PC-9 (cell line): Measurements from ENCODE around the gene MCM7. TPM values are rescaled to one million over a fixed set of nuclear protein-coding genes. Genes with fewer than 3 reads are reported as not detected.
"Not testable (repeated sequence)": the region's sequence is repeated elsewhere in the genome, so short reads cannot be mapped to it uniquely, and the experiment has no call there.

Experiments used
- BruUV-seq: library from RNA; stranded (reverse); fragments of 400-500 nt; replicated peaks from 2 replicates; lab custom pipeline; 2021; lab: Mats Ljungman, UMichigan
- CTCF ChIA-PET: fragments of 300-600 bp; sonication (Branson Sonifier 250); formaldehyde crosslinking; loops from one replicate; lab custom pipeline; 2022; ENCODE audit warnings: antibody characterized with exemption; lab: Charles Lee
- POLR2A ChIA-PET: fragments of 300-600 bp; sonication (Branson Sonifier 250); formaldehyde crosslinking; loops from one replicate; lab custom pipeline; 2022; ENCODE audit warnings: antibody characterized with exemption; ENCODE audit not compliant: unreplicated experiment; lab: Charles Lee
- DNase-seq, 2 experiments: peaks; one replicate each; pipeline versions ENCODE4 v3.0.0 to v3.0.0-alpha.2; 2015 to 2022; ENCODE audit warnings: mixed read lengths in 1 of 2
- H2AFZ ChIP-seq: fragments of 200-600 bp; sonication (generic); 2 replicates; pipeline ENCODE4 v1.8.1; 2017; ENCODE audit warnings: antibody characterized with exemption
- H3F3A ChIP-seq: fragments of 200-600 bp; sonication (generic); 2 replicates; pipeline ENCODE4 v1.8.1; 2017; ENCODE audit warnings: antibody characterized with exemption, mild to moderate bottlenecking, low read depth; ENCODE audit not compliant: insufficient read depth
- H3K27ac ChIP-seq: fragments of 200-600 bp; sonication (generic); 2 replicates; pipeline ENCODE4 v1.6.1; 2016; ENCODE audit warnings: mixed run types
- H3K27me3 ChIP-seq: fragments of 200-600 bp; sonication (generic); 2 replicates; pipeline ENCODE4 v1.6.1; 2016; ENCODE audit warnings: low read depth, mixed run types; ENCODE audit not compliant: insufficient read depth
- H3K36me3 ChIP-seq: fragments of 200-600 bp; sonication (generic); 2 replicates; pipeline ENCODE4 v1.6.1; 2016; ENCODE audit warnings: low read depth, mixed run types
- H3K4me1 ChIP-seq: fragments of 200-600 bp; sonication (generic); replicated peaks from 2 replicates; pipeline ENCODE4 v1.6.1; 2016; ENCODE audit warnings: mixed run types; ENCODE audit not compliant: insufficient read depth
- H3K4me2 ChIP-seq: fragments of 200-600 bp; sonication (generic); 2 replicates; pipeline ENCODE4 v1.6.1; 2017; ENCODE audit warnings: mixed run types
- H3K4me3 ChIP-seq: fragments of 200-600 bp; sonication (generic); 2 replicates; pipeline ENCODE4 v1.6.1; 2016; ENCODE audit warnings: mixed run types
- H3K79me2 ChIP-seq: fragments of 200-600 bp; sonication (generic); 2 replicates; pipeline ENCODE4 v1.6.1; 2017; ENCODE audit warnings: low read depth, mixed run types
- H3K9me2 ChIP-seq: fragments of 200-600 bp; sonication (generic); 2 replicates; pipeline ENCODE4 v1.8.1; 2017; ENCODE audit warnings: mild to moderate bottlenecking; ENCODE audit not compliant: insufficient read depth
- H3K9me3 ChIP-seq: fragments of 200-600 bp; sonication (generic); 2 replicates; pipeline ENCODE4 v1.8.1; 2016; ENCODE audit warnings: low read depth; ENCODE audit not compliant: insufficient read depth
- H4K20me1 ChIP-seq: fragments of 200-600 bp; sonication (generic); 2 replicates; pipeline ENCODE4 v1.8.1; 2017; ENCODE audit not compliant: insufficient read depth
- EZH2 ChIP-seq: fragments of 200-600 bp; sonication (generic); IDR thresholded peaks from 2 replicates; pipeline ENCODE4 v1.8.0; 2017; ENCODE audit warnings: antibody characterized with exemption, low read depth
- intact Hi-C: fragments of 100-400 bp; cut with micrococcal nuclease; formaldehyde crosslinking; loops from one replicate; pipeline ENCODE4 v1.10.0; 2022; ENCODE audit not compliant: unreplicated experiment
- total RNA-seq: library from RNA; stranded (reverse); gene quantifications from 2 replicates; pipeline ENCODE4 v1.2.3, GENCODE V29; 2021
- TF ChIP-seq, protein P1 (sequence below): fragments of 200-600 bp; sonication (generic); conservative IDR thresholded peaks from 2 replicates; pipeline ENCODE4 v1.6.1; 2017; ENCODE audit warnings: mixed run types, antibody characterized with exemption, mild to moderate bottlenecking, moderate library complexity

Gene MCM7
- total RNA-seq, 1 experiment from 2014 or later: 238 TPM

GRCh38 chr7:100132697-100133151 is 31.5 kb upstream of the MCM7 start:
- no TSS peak for BruUV-seq
- no peak for TF ChIP-seq EZH2
- TF ChIP-seq, protein P1, sequence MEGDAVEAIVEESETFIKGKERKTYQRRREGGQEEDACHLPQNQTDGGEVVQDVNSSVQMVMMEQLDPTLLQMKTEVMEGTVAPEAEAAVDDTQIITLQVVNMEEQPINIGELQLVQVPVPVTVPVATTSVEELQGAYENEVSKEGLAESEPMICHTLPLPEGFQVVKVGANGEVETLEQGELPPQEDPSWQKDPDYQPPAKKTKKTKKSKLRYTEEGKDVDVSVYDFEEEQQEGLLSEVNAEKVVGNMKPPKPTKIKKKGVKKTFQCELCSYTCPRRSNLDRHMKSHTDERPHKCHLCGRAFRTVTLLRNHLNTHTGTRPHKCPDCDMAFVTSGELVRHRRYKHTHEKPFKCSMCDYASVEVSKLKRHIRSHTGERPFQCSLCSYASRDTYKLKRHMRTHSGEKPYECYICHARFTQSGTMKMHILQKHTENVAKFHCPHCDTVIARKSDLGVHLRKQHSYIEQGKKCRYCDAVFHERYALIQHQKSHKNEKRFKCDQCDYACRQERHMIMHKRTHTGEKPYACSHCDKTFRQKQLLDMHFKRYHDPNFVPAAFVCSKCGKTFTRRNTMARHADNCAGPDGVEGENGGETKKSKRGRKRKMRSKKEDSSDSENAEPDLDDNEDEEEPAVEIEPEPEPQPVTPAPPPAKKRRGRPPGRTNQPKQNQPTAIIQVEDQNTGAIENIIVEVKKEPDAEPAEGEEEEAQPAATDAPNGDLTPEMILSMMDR: peak; percentile 89
- Histone ChIP-seq H3K4me3 (no peak overlapping the region), H3K4me1 (peaks cover 17% of the 10 kb centered on the region), H3K9me2 (no peaks in the 10 kb centered on the region), H3K36me3 (no peaks in the 10 kb centered on the region), H3K79me2 (no peaks in the 10 kb centered on the region), H3K4me2 (no peak overlapping the region), H3K9me3 (no peaks in the 10 kb centered on the region), H3K27me3 (no peaks in the 10 kb centered on the region), H3K27ac (no peak overlapping the region), H3F3A (peaks cover 36% of the 10 kb centered on the region), H4K20me1 (no peaks in the 10 kb centered on the region), H2AFZ (no peak overlapping the region)
- ChIA-PET CTCF (interaction anchor here (0.6 to 1.4 kb wide), 6 partner anchors 12 to 320 kb away, joined by 3 to 9 read pairs (median 5); no protein-coding TSS in a partner anchor), POLR2A (interaction anchor here (1.1 kb wide), 1 partner anchor 16 kb away, joined by 6 read pairs; the partner anchor contains the start of gene LAMTOR4)
- intact Hi-C loops: loop anchor here (1.0 to 10.0 kb wide), 4 partner anchors 82 to 722 kb away; partner anchors contain the start of gene SLC12A9
- DNase-seq: peak; percentile 49 to 74

DNA sequence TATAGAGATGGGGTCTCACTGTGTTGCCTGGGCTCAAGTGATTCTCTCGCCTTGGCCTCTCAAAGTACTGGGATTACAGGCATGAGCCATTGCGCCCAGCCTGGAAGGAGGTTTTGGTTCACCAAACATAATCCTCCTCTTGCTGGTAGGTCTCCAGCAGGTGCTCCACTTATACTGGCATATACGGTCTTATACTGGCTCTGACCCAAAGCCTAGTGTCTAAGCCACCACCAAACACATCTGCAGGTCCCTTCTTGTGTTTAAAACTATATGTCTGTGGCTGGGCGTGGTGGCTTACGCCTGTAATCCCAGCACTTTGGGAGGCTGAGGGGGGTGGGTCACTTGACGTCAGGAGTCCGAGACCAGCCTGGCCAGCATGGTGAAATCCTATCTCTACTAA is 30.9 kb upstream of the MCM7 start:
- no peaks in the 10 kb centered on the region for H3K79me2 ChIP-seq
- ChIA-PET POLR2A (interaction anchor here (1.1 kb wide), 1 partner anchor 17 kb away, joined by 6 read pairs; the partner anchor contains the start of gene LAMTOR4), CTCF (interaction anchor here (0.6 to 1.4 kb wide), 5 partner anchors 50 to 321 kb away, joined by 4 to 9 read pairs (median 5); no protein-coding TSS in a partner anchor)
- no peak overlapping the region for H3K4me2 ChIP-seq
- intact Hi-C loops: loop anchor here (1.0 to 10.0 kb wide), 4 partner anchors 83 to 723 kb away; partner anchors contain the start of gene SLC12A9
- DNase-seq: no peak
- H3K9me2 ChIP-seq: no peaks in the 10 kb centered on the region
- H3F3A ChIP-seq: peaks cover 30% of the 10 kb centered on the region
- no peaks in the 10 kb centered on the region for H3K9me3 ChIP-seq
- no peak for TF ChIP-seq EZH2
- TF ChIP-seq, protein P1: no peak
- no peaks in the 10 kb centered on the region for H4K20me1 ChIP-seq
- BruUV-seq: no TSS peak
- no peaks in the 10 kb centered on the region for H3K27me3 ChIP-seq
- no peaks in the 10 kb centered on the region for H3K36me3 ChIP-seq
- H3K4me3 ChIP-seq: no peak overlapping the region
- H3K27ac ChIP-seq: no peak overlapping the region
- peaks cover 12% of the 10 kb centered on the region; the same call in 1 of the 2 replicates for H3K4me1 ChIP-seq
- no peak overlapping the region for H2AFZ ChIP-seq

DNA sequence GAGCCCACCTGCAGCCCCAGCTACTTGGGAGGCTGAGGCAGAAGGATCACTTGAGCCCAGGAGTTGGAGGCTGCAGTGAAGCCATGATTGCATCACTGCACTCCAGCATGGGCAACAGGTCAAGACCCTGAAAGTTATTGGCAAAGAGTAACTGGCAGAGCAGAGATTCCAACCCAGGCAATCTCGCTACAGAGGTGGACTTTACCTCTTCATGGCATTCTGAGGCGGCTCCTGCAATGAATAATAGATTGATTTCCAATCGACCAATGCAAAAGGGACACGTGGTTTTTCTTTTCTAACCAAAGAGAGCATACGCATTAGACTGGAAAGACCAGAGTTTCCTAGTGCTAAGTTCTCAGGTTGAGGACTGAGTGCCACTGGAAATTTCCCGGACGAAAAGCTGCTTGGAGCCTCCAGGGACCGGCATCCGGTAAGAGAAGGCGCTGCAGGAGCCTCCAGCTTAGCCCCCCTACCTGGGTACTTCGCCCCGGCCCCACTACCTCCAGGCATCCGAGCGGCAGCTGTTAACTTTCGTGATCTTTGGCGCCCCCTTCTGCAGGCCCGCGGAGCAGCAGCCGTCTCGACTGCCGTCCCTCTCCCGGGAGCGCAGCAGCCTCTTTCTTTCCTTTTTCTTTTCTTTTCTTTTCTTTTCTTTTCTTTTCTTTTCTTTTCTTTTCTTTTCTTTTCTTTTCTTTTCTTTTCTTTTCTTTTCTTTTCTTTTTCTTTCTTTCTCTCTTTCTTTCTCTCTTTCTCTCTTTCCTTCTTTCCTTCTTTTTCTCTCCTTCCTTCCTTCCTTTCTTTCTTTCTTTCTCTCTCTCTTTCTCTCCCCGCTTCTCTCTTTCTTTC is 29.6 kb upstream of the MCM7 start:
- H3K4me3 ChIP-seq: no peak overlapping the region; the same call in 1 of the 2 replicates
- H2AFZ ChIP-seq: peak overlapping the region; percentile 71; the same call in 1 of the 2 replicates
- DNase-seq: peak; percentile 39 to 86
- peaks cover 30% of the 10 kb centered on the region for H3F3A ChIP-seq
- no peaks in the 10 kb centered on the region for H3K36me3 ChIP-seq
- TF ChIP-seq EZH2: no peak
- TF ChIP-seq, protein P1: peak; percentile 89
- H3K27ac ChIP-seq: peak overlapping the region; percentile 46
- no peaks in the 10 kb centered on the region for H3K27me3 ChIP-seq
- no TSS peak for BruUV-seq
- intact Hi-C loops: loop anchor here (1.0 to 10.0 kb wide), 5 partner anchors 50 to 724 kb away; partner anchors contain the start of genes SLC12A9 and ZNF3
- H3K79me2 ChIP-seq: peaks cover 6% of the 10 kb centered on the region; the same call in 1 of the 2 replicates
- H3K4me1 ChIP-seq: peaks cover 12% of the 10 kb centered on the region; the same call in 1 of the 2 replicates
- no peaks in the 10 kb centered on the region for H3K9me2 ChIP-seq
- POLR2A ChIA-PET: interaction anchor here (0.5 to 0.8 kb wide), 4 partner anchors 19 to 325 kb away, joined by 3 to 10 read pairs (median 6); no protein-coding TSS in a partner anchor
- H3K4me2 ChIP-seq: peak overlapping the region; percentile 57
- H3K9me3 ChIP-seq: no peaks in the 10 kb centered on the region
- no peaks in the 10 kb centered on the region for H4K20me1 ChIP-seq
- CTCF ChIA-PET: interaction anchor here (0.6 to 1.1 kb wide), 5 partner anchors 22 to 137 kb away, joined by 3 to 10 read pairs (median 4); partner anchors contain the start of gene AP4M1

- intact Hi-C loops: loop anchor here (5.0 to 10.0 kb wide), 2 partner anchors 222 to 725 kb away; partner anchors contain the start of gene SLC12A9
- Histone ChIP-seq H3K4me2 (peak overlapping the region; percentile 57; the same call in 1 of the 2 replicates), H3F3A (peaks cover 34% of the 10 kb centered on the region)
Observed at GRCh38 chr7:100130220-100130607, 29.0 kb upstream of the MCM7 start.

More at GRCh38 chr7:100130220-100130607, 29.0 kb upstream of the MCM7 start:
- H3K4me1 ChIP-seq: peaks cover 18% of the 10 kb centered on the region; the same call in 1 of the 2 replicates
- not testable (repeated sequence) for BruUV-seq, H3K36me3 ChIP-seq, H3K4me3 ChIP-seq, H3K27me3 ChIP-seq, H4K20me1 ChIP-seq, H3K9me3 ChIP-seq, H3K79me2 ChIP-seq, H3K9me2 ChIP-seq
- CTCF ChIA-PET: interaction anchor here (0.6 to 1.1 kb wide), 3 partner anchors 28 to 136 kb away, joined by 3 to 4 read pairs (median 3); partner anchors contain the start of gene AP4M1
- H2AFZ ChIP-seq: 0 out of 2 replicates have a peak overlapping the region, but pooled peaks have one; percentile 71
- H3K27ac ChIP-seq: peak overlapping the region; percentile 46
- DNase-seq: peak; percentile 42 to 94
- POLR2A ChIA-PET: interaction anchor here (0.6 to 0.8 kb wide), 3 partner anchors 29 to 326 kb away, joined by 4 to 10 read pairs (median 6); partner anchors contain the start of gene MCM7
